Jurkat, Clone E6-1 (cell line): ENCODE results near the gene SMAD3.
A peak's percentile ranks its signal among the peaks of the same experiment; 100 is the strongest.

Experiments
- DNase-seq: peaks from one replicate; pipeline ENCODE4 v3.0.0-alpha.2; 2011; ENCODE audit warnings: low read depth, low spot score
- H3K4me3 ChIP-seq: 2 replicates; pipeline ENCODE4 v1.5.1; 2011; ENCODE audit warnings: mild to moderate bottlenecking, low read length, control low read depth, moderate library complexity

The SMAD3 gene

GRCh38 chr15:67033012-67033411, 32.4 kb upstream of the SMAD3 start:
- no peak overlapping the region for H3K4me3 ChIP-seq
- DNase-seq = peak; percentile 50

- no peak overlapping the region for H3K4me3 ChIP-seq
- no peak for DNase-seq
Measured at GRCh38 chr15:67033571-67034044, 31.8 kb upstream of the SMAD3 start.

DNA sequence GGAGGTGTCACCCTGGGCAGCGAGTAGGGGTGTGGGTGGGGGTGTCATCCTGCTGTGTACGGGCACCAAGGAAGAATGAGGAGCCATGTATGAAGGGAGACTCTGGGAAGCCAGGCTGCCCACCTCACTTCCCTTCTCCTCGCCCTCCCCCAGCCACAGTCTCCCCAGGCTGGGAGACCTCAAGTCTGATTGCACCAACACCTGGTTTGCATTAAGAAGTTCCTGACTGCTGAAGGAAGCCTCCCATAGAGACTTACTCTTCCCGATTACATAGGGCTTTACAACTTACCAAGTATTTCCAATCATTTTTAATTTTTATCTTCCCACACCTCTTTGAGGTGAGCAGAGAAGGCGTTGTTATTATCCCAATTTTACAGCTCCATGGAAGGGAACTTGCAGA, 29.5 kb upstream of the SMAD3 start:
- no peak for DNase-seq
- no peak overlapping the region for H3K4me3 ChIP-seq

DNA sequence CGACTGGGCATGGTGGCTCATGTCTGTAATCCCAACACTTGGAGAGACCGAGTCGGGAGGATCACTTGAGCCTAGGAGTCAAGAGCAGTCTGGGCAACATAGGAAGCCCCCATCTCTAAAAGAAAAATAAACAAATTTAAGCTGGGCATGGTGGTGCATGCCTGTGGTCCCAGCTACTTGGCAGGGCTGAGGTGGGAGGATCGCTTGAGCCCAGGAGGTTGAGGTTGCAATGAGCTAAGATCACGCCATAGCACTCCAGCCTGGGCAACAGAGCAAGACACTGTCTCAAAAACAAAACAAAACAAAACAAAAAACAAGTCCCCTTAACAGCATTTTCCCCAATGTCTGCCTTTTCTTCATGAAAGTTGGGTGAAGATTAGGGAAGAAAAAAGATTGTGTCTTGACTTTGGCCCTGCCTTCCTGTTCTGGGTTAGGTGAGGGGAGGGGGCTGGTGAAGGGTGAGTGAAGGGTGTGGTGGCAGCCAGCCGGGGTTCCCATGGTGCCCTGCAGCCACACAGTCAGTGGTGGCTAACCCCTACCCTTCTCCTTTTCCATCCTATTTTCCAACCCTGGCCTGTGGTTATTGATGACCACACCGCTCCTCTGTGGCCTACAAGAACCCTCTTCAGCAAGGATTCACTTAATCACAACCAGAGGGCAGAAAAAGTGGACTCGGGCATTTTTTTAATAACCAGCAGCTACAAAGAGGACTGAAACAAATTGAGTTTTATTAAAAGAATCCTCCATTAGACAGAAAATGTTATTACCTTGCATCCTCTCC, 28.4 kb upstream of the SMAD3 start:
- no peak overlapping the region for H3K4me3 ChIP-seq
- DNase-seq = no peak

- DNase-seq = no peak
- no peak overlapping the region for H3K4me3 ChIP-seq
Measured at GRCh38 chr15:67037694-67038093, 27.7 kb upstream of the SMAD3 start.

GRCh38 chr15:67038736-67039135, 26.7 kb upstream of the SMAD3 start:
- no peak overlapping the region for H3K4me3 ChIP-seq
- no peak for DNase-seq

- peak; percentile 87 for DNase-seq
- H3K4me3 ChIP-seq = peak overlapping the region; percentile 28
Measured at GRCh38 chr15:67039384-67040075, 25.9 kb upstream of the SMAD3 start.

DNA sequence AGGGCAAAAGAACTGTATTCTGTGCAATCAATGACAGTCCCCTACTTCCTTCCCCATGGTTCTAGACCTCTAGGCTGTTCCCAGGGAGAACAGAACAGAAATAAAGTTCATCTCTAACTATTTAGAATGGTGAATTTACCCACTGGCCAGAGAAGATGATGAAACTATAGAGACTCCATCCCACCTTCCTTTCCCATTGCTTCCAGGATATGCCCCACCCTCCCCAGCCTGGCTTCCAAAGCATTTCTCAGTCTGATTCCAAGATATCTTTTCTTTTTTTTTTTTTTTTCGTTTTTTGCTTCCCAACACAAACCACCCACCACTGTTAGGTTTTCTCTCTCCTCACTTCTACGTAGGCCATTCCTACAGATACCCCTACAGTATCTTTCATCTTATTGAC, 25.1 kb upstream of the SMAD3 start:
- no peak for DNase-seq
- H3K4me3 ChIP-seq = no peak overlapping the region

DNA sequence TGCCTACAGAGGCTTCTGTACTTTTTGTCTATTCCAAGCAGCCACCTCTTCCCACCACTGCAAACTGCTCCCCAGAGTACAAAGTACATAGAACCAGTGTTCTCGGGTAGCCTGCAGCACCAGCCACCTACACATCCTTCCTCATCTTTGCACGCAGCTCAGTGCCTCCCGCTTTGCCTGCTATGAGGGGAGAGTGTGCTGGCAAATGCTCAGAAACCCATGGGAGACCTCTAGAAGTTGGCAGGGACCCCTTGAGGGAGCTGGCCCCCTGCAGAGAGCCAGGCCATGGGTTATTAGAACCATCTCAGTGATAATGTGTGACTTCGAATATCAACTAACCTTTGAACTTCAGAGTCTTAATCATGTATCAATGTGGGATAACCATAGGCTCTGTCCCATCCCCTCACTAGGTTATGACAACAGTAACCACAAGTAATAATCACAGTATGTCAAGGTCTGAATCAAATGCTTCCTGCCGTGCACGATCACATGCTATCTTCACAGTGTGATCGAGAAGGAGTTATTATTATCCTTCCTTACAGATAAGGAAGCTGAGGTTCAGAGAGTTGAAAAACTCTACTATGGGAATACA, 22.8 kb upstream of the SMAD3 start:
- H3K4me3 ChIP-seq = no peak overlapping the region
- no peak for DNase-seq

- DNase-seq = no peak
Measured at GRCh38 chr15:67043939-67044771, 21.2 kb upstream of the SMAD3 start.

GRCh38 chr15:67047149-67047661, 18.2 kb upstream of the SMAD3 start:
- DNase-seq = no peak
- H3K4me3 ChIP-seq = no peak overlapping the region

More at GRCh38 chr15:67043939-67044771, 21.2 kb upstream of the SMAD3 start:
- no peak overlapping the region for H3K4me3 ChIP-seq

- no peak overlapping the region for H3K4me3 ChIP-seq
Measured at GRCh38 chr15:67048281-67049279, 16.8 kb upstream of the SMAD3 start.

DNA sequence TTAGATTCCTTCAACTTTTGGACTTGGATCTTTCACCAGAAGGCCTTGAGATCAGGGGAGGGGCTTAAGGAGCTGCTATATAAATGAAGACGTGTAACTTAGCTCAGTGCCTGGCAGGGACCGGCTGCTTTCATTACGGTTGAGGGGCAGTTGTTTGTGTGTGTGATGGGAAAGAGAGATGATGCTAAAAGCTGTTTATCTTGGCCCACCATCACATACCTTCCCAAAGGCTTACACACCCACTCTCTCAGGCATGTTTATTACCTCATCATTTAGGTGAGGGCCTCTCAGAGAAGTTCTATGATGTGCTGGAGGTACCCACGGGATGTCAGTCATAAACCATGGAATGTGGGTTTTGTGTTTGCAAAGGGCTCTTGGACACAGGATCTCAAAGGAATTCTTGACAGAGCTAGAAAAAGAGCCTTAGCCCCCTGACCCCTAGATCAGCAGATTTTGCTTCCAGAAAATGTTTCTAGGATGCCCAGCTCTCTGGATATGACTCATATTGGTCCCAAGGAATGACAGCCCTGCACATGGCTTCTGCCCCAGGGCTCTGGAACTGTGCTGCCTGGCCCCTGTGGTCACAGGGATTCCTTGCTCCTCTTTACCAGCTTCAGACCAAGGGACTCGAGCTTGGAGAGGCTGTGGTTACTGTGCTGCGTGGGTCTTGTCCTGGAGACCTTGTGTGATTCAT, 15.9 kb upstream of the SMAD3 start:
- no peak for DNase-seq
- no peak overlapping the region for H3K4me3 ChIP-seq

More at GRCh38 chr15:67048281-67049279, 16.8 kb upstream of the SMAD3 start:
- no peak for DNase-seq

GRCh38 chr15:67050062-67050461, 15.3 kb upstream of the SMAD3 start:
- DNase-seq = no peak

DNA sequence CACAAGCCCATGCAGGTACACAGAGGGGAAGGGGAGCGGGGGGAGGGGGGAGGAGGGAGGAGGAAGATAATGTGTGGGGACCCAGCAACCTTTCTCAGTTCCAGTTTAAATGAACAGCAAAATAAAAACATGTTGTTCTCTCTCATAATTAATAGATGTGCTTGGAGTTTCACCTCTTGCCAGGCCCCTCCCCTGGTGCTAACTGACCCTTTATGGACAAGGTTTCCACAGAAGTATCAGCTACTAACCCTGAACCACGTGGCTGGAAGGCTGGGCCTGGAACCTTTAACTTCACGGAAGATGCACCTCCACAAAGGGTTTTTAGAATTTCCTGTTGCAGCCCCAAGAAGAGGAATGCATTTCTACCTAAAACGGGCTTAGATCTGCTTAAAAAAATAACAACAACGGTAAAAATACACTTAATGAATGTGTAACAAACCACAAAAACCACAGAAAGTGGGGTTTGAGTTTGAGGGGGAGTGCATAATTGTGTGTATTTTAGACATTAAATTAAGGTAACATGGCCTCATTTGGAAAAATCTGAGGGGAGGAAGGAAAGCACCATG, 14.8 kb upstream of the SMAD3 start:
- DNase-seq = peak; percentile 63
- no peak overlapping the region for H3K4me3 ChIP-seq

More at GRCh38 chr15:67050062-67050461, 15.3 kb upstream of the SMAD3 start:
- no peak overlapping the region for H3K4me3 ChIP-seq

GRCh38 chr15:67051088-67052045, 14.0 kb upstream of the SMAD3 start:
- DNase-seq = no peak
- H3K4me3 ChIP-seq = no peak overlapping the region
